Body of pancreas (tissue), 4 donors: Measurements from ENCODE around the gene TMED3.

Experiments used
- CTCF ChIP-seq, 7 experiments: fragments of 450-650 bp in 4 of 7; fragments of 200-600 bp in 3 of 7; sonication (generic) in 3 of 7; IDR thresholded peaks; one replicate each; pipeline ENCODE4 v1.5.1; 2016 to 2019; ENCODE audit warnings: antibody characterized with exemption in 7 of 7
- POLR2A ChIP-seq, 3 donors: fragments of 450-650 bp; IDR thresholded peaks; one replicate each; pipeline ENCODE4 v1.6.1; 2016; ENCODE audit warnings: antibody characterized with exemption in 3 of 3, mild to moderate bottlenecking in 2 of 3

GRCh38 chr15:79329171-79329611 lies 18.3 kb downstream of the TMED3 start:
- TF ChIP-seq CTCF (IDR thresholded peaks at IDR 0.05): no peak
- TF ChIP-seq POLR2A (IDR thresholded peaks at IDR 0.05): no peak
